ENCODE results near the gene DOCK9.
A peak's percentile ranks its signal among the peaks of the same experiment; 100 is the strongest.

DOCK9 gene

DNA sequence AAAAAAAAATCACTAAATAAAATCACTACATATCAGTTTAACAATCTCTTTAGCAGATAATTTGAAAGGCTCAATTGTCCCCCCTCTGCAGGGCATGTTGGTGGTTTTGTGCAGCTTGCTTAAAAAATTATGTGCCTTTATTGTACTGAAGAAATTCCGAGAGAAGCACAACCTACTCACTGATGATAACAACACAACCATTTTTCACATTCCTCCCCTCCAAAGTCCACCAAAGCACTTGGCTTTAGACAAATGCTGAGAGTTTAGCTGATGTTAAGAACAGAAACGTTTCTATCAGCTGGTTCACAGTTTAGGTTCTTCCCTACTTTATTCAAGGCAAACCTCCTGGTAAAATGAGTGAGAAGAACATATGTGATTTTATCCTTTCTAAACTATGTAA is 923 bp downstream of the DOCK9 start:
- no peak for DNase-seq (ENCODE audit: low read depth, low spot score)

DNA sequence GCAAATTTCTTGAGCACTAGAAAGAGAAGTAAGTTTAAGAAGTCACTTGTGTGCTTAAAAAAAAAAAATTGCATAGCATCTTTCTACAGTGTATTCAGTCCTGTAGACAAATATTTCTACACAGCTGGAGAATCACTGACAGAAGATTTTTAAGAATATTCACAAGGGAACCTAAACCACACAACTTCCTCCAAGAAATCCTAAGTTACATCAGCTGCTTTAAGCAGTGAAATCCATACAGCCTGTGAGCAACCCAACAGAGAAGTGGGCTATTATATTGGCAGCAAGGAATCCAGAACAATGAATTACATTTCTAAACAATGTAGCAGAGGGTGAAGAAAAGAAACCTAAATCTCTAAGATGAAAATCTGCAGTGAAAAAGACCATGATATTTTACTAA is 1.5 kb downstream of the DOCK9 start:
- DNase-seq (ENCODE audit: low read depth, low spot score): no peak

DNA sequence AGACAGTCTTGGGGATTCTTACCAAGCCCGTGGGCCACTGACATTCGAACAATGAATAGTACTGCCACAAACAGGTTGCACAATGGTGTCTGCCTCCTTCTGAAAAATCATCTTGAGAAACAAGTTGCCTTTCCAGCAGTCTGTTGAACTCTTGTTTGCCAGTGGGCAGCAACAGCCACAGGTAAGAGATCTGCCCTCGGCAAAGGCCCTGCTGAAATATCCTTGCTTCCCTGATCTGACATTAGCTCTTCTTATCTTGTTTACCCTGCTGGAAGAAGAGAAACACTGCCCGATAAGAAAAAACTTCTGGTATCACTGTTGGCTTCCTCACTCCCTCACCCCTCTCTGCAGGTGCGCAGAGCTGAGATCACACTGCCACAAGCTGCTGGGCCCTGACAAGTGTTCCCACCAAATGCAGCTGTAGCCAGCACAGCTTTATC is 2.0 kb downstream of the DOCK9 start:
- peak; percentile 58 for DNase-seq (ENCODE audit: low read depth, low spot score)

DNA sequence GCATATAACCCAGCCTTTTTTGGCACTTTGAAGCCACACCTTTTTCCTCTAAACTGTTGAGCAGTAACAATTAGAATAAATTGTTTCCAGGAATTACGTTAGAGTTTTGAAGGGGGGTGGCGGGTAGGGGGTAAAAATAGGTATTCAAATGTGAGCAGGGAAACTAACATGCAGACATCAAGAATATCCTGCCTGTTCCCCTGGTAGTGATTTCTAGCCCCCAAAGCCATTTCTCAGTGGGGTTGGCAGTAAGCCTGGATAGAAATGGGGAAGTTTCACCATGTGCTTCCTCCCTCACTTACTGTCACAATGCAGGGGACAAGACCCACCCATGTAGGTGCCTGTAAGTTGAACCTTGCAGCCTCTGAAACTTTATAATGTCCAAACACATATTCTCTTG is 3.8 kb downstream of the DOCK9 start:
- no peak for DNase-seq (ENCODE audit: low read depth, low spot score)

DNA sequence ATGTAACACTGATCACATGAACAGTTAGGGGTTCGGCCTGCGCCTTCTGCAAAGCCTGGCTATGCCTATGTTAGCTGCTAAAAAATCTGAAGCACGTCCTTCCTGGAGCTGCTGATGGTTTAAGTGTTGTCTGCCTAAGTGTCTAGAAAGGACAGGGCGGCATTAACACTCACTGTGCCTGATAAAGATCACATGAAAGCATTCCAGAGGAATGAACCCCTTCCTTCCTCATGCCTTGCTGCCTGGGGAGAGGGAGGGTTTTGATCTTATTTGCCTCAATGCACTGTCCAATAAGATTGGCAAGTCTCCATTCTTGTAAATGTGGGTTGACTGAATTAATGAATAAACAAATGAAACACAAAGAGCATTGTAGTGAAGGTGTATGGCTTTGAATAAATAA is 5.2 kb downstream of the DOCK9 start:
- peak; percentile 72 for DNase-seq (ENCODE audit: low read depth, low spot score)

DNA sequence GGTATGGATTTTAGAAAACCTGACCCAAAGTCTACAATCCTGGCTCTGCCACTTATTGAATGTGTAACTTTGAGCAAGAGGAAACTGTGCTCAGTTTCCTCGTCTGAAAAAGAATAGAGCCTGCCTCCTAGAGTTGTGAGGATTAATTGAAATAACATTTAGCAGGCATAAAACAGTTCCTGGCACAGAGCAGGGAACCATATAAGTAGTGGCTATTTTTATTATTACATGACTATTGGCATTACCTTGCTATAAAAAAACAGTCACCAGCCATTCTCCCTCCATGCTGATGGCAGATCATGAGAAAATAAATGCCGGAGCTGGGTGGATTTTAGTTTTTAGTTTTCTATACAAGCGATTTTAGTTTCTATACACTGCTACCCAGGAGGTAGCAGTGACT is 5.8 kb downstream of the DOCK9 start:
- no peak for DNase-seq (ENCODE audit: low read depth, low spot score)

DNA sequence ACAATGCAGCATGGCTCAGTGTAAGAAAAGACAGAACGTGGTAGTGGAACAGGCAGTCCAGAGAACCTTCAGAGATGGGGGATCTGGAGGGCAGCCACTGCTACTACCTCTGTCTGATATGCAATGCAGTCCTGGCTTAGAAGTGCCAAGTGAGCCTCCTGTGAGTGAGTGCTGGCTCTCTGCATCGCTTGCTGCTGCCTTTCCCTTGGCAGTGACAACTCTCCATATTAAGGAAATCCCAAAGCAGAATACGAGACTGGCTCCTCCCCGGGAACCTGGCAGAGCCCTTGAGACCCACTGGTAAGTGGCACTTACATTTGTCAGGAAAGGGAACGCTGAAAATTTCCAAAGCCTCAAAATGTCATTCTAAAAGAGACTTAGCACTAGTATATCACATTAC is 7.5 kb downstream of the DOCK9 start:
- DNase-seq (ENCODE audit: low read depth, low spot score): no peak

DNA sequence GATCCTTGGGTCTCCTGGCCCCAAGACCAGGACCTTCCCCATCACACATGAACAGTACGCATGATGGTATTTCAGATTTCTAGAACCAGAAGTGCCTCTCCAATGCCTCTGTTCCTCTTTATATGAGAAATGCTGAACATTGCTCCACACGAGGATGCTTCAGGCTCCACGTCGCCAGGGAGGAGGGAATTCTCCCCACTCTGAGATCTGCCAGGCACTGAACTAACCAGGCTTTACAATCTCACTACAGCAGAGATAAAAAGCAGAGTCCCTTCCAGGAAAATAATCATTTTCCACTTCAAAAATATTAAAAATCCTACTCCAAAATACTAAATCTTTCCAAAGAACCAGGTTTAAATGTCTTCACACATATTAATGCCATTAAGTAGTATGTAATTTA is 10.4 kb downstream of the DOCK9 start:
- DNase-seq (ENCODE audit: low read depth, low spot score): no peak

DNA sequence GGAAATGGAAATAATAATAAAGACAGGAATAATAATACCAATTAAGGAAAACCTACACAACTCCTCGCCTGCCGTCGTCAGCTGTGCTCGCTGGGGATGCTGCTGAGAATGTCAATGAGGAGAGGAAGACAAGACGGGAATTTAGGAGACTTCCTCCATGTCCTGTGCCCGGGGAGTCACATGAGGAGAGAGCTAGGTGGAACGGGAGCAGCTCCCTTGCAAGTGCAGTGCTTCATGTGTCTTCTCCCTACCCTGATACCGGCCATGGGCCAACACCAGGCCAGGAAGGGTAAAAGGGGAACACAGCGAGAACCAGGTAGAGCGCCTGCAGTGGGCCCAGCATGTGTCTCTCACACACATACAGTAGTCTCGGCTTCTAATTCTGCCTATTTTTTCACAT is 11.8 kb downstream of the DOCK9 start:
- no peak for DNase-seq (ENCODE audit: low read depth, low spot score)

DNA sequence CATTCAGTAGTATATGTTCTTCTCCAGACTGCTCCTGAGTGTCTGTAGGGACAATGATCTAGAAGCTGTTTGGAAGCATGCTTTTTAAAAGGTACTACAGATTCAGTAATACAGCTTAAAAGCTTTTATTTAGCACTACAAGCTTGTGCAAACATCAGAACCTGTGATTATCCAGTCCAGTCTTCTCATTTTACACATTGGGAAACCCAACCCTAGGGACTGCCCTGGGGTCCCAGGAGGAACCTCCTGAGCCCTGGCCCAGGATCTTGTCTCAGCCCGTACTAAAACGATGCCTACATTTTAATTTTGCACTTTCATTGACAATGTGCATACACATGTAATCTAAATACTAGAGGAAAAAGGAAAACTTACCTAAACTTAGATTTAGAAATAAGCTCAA is 12.5 kb downstream of the DOCK9 start:
- no peak for DNase-seq (ENCODE audit: low read depth, low spot score)

DNA sequence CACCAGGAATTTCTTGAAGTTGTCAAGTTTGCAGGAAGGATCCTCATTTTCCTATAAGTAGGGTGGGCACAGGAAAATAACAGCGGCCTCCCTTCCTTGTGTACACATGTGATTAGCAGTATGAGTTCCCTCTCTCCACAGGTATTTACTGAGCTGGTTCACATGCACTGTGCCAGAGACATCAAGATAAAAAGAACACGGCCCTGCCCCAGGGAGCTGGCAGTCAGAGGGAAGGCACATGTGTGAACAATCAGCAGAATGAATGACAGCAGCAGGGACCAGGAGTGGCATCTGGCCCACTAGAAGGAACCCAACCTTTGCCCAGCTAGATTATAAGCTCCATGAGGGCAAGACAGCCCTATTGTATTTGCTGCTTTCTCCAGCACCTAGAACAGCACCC is 13.9 kb downstream of the DOCK9 start:
- no peak for DNase-seq (ENCODE audit: low read depth, low spot score)

DNA sequence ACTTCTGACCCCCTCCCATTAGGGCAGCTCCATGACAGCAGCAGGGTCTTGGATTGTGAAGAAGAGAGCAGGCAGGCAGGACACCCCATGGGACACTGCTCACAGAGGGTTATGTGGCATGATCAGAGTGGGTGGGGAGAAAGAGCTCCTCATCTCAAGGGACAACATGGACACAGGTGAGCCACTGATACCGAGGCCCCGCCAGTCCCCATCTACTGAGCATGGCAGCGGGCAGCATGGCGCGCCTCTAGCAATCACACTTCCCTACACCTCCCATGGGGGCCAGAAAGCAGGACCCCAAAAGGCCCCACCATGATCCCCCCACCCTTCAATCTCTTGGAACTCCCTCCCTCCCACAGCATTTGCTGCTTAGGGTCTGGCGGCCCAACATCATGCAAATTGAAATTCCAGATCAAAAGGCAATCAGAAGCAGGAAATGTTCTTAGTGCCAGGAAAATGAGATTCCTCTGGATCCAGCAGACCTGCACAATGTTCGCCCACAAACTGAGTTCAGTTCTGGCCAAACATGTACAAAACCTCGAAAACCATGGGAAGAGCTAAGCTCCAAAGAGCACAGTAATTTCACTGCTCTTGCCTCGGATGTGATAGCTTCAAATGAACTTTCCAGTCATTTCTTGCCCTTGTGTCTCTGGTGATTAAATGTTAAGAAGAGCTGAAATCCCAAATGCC is 14.8 kb downstream of the DOCK9 start:
- DNase-seq (ENCODE audit: low read depth, low spot score): no peak

DNA sequence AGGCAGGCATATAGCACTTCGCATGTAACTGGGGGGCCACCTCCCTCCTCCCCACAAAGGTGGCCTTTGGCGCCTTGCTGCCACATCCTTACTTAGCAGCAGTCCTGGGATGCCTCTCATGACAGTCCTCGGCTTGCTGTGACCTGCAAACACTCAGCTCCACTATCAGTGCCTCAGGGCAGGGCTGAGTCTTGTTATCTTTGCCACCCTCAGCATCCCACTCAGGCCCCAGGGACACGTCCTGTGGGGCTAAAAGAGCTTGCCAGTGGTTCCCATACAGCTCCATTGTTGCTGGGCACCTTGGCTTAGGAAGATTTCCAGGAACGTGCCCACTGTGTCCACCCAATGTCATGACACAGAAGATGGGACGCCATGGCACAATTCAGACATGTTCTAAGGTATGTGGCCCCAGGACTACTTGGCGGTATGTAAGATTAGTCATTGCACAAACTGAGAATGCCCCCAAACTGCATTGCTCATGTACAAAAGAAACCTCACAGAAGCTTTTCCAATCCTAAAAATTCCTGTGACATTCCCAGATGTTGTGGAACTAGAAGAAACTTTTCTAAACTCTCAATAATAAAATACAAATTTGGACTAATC is 16.3 kb downstream of the DOCK9 start:
- peak; percentile 57 for DNase-seq (ENCODE audit: low read depth, low spot score)

DNA sequence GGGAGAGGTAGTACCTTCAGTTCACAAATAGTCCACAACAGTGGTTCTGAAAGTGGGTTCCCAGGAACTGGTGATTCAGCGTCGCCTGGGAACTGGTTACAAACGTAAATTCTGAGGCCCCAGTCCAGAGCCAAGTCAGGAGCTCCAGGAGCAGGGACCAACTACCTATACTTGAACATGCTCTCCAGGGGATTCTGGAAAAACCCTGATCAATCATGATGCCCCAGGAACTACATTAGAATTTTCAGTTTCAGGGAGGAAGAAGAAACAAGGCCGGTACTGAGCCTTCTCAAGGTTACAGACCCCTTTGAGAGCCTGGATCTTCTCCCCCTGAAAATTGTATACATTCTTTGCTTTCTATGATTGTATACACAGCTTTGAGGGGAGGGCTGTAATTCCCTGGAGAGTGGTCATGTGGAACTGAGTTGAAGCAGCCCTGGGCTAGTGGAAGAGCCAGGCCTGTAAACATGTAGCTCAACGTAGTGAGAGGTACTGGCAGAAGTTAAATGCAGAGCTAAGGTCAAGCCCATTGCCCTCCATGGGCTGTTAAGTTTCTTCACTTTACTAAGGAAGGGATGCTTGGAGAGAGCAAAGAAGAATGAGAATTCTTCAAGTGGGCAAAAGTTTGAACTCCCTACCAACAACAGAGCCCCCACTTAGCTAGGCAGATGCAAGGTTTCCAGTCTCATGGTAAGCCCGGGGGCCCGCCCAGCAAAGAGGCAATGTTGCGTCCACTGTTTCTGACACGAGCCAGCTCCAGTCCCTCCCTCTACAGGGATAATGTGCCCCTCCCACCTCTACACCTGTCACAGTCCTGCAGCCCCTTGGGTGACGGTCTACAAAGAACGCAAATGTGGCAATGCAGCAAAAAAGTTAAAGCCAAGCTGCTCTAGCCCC is 17.0 kb downstream of the DOCK9 start:
- no peak for DNase-seq (ENCODE audit: low read depth, low spot score)

DNA sequence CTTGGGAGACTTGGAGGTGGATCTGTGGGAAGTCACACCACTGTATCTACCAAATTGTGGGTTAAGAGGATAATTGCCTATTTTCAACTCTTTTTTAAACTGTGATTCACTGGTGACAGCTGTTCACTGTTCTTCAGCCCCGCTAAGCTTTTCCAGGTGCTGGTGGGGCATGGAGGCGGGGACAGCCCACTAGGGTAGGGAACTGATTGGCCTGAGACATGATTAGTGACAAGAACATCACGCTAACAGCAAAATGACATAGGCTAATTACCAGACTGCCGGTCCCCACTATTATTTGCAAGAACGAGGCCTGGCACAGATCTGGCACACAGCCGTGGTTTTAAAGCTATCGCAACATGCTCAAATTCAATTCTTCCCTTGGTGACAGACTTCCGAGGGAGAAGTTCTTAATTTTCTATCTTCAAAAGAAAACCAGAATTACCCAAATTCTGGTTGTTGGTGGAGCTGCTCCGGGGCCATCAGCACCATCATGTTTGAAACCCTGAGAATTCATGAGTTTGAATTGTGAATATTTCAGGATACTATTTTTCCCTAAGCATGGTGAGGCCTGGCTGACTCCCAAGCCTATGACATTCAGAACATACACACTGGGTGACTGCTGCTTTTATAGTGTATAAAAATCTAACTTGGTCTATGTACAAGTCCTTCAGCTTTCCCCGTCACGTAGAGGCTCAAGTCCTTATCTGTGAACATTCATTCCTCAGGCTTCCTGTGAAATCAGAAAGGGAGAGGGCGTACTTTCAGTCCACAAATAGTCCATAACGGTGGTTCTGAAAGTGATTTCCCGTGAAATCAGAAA is 17.9 kb downstream of the DOCK9 start:
- DNase-seq (ENCODE audit: low read depth, low spot score): no peak

DNA sequence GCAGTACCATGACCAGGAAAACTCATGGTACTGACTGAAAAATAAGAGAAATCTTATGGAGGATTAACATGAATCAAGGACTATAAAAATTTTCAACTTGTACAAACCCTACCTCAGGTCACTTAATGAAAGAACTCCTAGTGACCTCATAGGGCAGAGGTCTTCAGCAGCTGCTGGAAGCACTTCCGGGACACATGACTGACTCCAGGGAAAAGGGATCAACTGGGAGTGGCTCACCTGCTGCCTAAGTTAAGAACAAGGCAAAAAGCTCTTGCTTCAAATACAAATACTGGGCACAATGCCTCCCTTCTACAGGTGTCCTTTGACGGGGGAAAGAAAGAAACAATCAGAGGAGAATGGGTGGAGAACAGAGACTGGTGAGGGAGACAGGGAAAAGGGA is 18.6 kb downstream of the DOCK9 start:
- no peak for DNase-seq (ENCODE audit: low read depth, low spot score)

DNA sequence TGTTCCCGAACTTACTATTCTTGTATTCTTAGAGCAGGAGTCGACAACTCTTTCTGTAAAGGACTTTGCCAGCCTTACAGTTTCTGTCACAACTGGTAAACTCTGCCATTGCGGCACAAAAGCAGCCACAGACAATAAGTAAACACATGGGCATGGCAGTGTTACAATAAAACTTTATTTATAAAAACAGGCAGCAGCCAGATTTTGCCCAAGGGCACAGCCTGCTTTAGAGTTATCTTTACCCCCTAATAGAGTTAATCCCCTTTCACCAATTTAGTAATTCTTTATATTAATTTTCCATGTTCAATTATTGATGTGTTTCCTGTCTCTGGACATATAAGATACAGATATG is 19.4 kb downstream of the DOCK9 start:
- no peak for DNase-seq (ENCODE audit: low read depth, low spot score)

DNA sequence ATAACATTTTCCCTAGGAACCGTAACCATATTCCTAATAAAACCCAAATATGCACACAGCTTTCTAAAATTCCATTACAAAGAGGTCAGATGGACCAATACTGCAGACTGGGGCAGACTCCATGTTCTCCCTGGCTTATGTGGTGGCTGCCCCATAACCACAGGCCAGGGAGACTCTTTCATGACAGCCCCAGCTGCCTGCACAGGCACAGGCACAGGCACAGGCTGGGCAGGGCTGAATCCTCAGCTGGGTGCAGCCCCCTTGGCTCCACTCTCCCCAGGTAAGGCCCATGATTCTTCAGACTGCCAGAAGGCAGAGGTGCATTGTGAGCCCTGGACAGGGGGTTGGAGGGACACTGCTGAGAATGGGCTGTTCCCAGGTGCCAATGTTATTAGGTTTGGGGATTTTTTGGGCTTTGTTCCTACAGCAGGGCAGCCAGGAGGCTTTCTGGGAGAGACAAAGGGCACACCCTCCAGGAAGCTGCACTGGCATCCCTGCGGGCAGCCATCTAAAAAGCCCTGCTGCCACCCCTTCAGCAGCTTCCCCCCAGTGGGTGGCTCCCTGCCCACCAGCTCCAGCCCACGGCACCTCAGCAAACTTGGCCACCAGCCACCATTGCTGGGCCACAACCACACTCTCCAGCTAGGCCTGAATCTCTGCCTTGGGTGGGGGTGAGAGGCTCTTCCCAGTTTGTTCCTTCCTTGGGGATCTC is 20.0 kb downstream of the DOCK9 start:
- DNase-seq (ENCODE audit: low read depth, low spot score): no peak

DNA sequence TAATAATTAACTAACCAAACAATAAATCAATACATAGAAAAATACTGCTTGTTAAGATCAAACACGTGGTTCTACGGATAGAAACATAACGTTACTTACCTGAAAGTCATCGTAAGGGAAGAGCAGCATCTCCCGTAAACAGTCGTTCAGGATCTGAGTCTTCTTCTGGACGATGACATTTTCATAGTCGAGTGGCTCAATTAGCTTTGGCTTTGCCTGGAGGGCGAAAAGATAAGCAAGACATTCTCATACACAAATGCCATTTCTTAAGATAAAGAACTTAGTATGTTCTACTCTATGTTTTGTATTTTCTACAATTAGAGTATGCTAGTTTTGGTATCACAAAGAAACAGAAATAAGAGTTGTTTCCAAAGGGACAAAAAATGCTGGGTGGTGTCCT is 22.5 kb downstream of the DOCK9 start:
- DNase-seq (ENCODE audit: low read depth, low spot score): no peak

DNA sequence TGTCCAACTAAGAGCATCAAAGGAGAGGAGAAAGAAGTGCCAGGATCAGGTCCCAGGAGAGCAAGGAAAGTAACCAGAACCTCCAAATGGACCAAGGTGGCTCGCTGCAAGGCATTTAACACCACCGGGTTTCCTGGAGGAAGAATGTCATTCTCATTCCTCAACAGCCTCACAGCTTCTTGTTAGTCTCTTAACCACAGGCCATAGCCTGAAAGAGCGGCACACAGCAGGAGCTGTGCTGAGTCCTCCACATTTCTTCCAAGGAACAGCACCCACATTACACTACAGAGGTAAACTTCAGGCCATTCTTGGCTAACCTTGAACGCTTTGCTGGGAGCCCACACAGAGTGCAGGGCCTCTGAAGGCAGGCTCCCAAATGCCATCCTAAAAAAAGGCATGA is 23.6 kb downstream of the DOCK9 start:
- DNase-seq (ENCODE audit: low read depth, low spot score): no peak

DNA sequence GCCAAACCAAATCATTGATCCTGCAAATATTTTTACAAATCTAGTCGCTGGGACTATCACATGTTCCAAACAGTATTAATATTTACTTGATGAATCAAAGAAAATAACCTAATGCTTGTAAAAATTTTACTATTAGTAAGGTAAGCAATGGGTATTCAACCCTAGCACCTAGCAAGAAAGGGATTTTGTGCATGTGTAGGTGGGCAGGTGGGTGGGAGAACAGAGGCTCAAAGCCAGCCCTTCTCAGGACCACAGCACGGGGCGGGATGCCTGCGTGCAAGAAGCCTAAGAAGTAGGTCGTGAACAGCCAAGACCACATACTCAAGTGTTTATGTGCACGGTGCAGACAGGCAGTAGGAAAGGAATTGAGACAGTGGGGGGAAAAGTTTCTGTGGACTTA is 26.6 kb downstream of the DOCK9 start:
- no peak for DNase-seq (ENCODE audit: low read depth, low spot score)
